ENCODE results near the gene ASTN1. TPM values are rescaled to one million over a fixed set of nuclear protein-coding genes. Genes with fewer than 3 reads are reported as not detected.
A peak's percentile ranks its signal among the peaks of the same experiment; 100 is the strongest.

The ASTN1 gene
- 1 to 10 TPM; 1.6 to 2.0 (median 1.8) TPM for polyA plus RNA-seq (ENCODE audit: insufficient read length in 3 of 3)

GRCh38 chr1:177164380-177165068 is at the start of gene ASTN1:
ASTN1 (minus strand) TSS chr1:177164712; CDS start chr1:177164676, 36 bp downstream.
- DNase-seq (ENCODE audit: low read depth in 3 of 3, low spot score in 2 of 3): no peak

DNA sequence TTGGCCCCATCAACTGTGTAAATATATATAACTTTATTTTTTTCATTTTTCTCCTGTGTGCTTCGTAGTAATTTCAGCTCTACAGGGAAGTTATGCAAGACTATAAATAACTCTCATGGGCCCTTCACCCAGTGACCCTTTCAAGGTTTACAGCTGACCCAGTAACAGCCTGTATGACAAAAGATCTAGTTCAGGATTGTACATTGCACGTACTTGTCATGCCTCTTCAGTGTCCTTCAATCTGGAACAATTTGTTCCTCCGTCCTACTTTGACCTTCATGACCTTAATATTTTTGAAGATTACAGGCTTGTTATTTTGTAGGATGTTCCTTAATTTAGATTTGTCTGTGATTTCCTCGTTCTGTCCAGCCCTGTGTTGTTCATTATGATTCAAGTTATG is 46.7 kb upstream of the ASTN1 start:
- no peak for DNase-seq (ENCODE audit: low read depth in 3 of 3, low spot score in 2 of 3)

DNA sequence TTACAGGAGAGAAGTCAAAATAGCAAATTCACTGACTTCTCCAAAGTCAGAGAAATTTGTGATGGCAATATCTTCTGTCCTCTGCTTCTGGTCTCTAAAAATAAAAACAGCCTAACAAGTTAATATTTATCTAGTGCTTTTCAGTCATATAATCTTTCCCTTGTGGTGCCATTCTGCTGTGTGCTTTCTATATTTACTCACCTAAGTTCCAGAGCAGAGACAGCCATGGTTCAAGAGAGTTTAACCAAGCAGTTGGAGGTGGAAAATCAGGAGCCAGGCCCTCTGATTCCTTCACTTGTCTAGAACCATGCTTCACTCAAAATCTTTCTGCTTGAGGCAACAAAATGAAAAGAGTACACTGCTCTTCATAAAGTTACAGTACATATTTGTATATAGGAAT is 45.6 kb upstream of the ASTN1 start:
- DNase-seq (ENCODE audit: low read depth in 3 of 3, low spot score in 2 of 3): no peak

DNA sequence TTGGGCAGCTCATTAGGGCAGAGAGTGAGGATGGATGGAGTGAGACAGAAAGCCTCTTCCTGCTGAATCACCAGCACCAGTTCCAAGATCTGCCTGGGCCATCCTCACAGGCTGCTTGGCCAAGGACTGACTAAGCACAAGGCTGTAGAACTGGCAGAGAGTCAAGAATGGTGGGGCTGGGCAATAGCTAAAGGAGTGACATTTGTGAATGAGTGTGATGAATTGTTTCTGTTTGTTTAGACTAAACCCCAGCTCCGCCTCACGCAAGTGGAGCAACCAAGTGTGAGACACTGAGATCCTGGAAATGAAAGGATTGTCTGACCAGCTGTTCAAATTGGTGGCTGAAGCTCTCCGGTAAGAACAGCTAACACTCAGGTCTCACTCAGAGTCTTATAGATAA is 44.8 kb upstream of the ASTN1 start:
- no peak for DNase-seq (ENCODE audit: low read depth in 3 of 3, low spot score in 2 of 3)

- no peak for DNase-seq (ENCODE audit: low read depth in 3 of 3, low spot score in 2 of 3)
Observed at GRCh38 chr1:177208920-177209319, 44.4 kb upstream of the ASTN1 start.

DNA sequence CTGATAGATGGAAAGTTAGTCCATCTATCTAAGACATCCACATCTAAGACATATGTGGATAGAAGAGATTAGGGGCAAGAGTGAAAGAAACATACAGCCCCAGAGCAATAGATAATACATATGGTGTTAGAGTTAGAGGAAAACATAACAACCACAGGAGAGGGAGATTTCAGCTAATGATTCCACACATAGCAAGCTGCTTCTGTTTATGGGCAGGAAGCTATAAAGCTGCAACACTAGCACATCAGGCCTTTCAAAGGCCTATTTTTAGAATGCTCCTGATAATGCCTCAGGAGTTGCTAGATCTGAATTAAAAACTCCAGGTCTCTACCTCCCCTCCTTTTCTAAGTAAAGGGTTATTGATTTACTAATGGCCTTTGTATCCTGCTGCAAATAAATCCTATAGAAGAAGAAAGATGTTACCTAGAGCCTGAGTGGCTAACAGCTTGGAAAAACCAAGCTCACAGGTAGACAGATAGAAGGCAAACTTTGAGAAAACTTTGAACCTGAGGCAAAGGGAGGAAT is 42.4 kb upstream of the ASTN1 start:
- no peak for DNase-seq (ENCODE audit: low read depth in 3 of 3, low spot score in 2 of 3)

- no peak for DNase-seq (ENCODE audit: low read depth in 3 of 3, low spot score in 2 of 3)
Observed at GRCh38 chr1:177200290-177200689, 35.8 kb upstream of the ASTN1 start.

DNA sequence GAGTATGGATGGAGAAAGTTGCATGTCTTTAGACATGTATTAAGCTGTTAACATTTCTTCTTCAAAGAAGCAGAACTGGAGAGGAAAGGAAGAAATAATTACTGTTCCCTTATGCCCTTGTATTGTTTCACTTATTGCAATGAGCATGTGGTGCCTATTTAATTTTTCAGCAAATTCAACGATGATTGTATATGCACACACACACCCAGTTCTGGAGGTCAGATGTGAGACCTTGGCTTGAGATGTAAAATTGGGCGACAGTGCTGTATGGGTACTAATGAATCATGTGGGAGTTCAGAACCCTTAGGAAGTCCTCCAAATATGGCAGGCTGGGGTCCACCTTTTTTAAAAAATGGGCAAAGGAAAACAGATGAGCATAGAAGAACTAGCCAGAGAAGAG is 33.7 kb upstream of the ASTN1 start:
- DNase-seq (ENCODE audit: low read depth in 3 of 3, low spot score in 2 of 3): no peak

GRCh38 chr1:177190308-177190970 is 25.9 kb upstream of the ASTN1 start:
- no peak for DNase-seq (ENCODE audit: low read depth in 3 of 3, low spot score in 2 of 3)

DNA sequence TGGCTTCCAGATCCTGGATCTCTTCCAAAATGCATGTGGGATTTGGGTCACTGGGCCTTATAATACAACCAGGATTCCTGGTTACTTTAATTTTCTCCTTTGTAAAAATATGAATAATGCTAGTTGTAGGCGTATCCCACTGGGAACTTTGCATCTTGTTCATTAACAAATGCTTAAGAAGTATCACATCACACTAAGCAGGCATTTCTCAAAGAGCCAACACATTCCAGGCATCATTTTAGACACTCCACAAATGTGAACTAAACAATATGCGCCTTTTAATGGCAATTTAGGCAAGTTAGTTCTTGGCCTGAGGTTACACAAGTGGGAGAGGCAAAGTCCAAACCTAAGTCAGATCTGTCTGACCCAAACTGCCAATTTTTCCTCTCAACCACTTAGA is 22.1 kb upstream of the ASTN1 start:
- no peak for DNase-seq (ENCODE audit: low read depth in 3 of 3, low spot score in 2 of 3)

GRCh38 chr1:177185209-177185608 is 20.7 kb upstream of the ASTN1 start:
- no peak for DNase-seq (ENCODE audit: low read depth in 3 of 3, low spot score in 2 of 3)

GRCh38 chr1:177183836-177184235 is 19.3 kb upstream of the ASTN1 start:
- no peak for DNase-seq (ENCODE audit: low read depth in 3 of 3, low spot score in 2 of 3)

DNA sequence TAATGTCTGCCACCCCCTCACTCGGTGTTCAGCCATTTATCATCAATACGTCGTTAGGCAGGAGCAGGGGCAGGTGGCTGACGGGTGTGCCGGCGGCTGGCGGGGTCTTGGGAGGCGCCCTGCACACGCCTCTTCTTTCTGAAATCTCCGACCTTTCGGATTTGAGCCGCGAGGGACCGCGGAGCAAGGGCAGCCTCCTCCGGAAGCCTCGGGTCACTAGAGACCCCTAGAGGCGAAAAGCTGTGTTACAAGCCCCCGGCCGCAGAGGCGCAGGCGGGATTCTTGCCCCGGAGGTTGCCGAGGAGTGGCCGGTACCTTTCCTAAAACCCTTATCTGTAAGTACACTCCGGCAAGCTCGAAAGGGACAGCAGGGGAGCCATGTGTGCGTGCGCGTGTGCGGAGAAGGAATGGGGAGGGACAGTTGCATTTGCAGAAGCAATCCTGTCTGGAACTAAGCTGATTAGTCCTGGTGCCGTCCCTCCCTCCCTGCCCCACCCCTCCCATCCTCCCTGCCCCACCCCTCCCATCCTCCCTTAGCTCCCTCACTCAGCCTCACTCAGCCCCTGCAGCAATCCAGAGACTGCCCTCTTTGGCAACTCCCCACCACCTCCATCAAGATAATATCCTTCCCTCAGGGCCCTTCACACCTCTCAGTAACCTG is 17.2 kb upstream of the ASTN1 start:
- DNase-seq (ENCODE audit: low read depth in 3 of 3, low spot score in 2 of 3): peak in 2 of 3 donors; percentile 25 to 45

GRCh38 chr1:177181280-177181630 is 16.7 kb upstream of the ASTN1 start:
- DNase-seq (ENCODE audit: low read depth in 3 of 3, low spot score in 2 of 3): no peak

- DNase-seq (ENCODE audit: low read depth in 3 of 3, low spot score in 2 of 3): no peak
Observed at GRCh38 chr1:177174921-177175634, 10.6 kb upstream of the ASTN1 start.

- DNase-seq (ENCODE audit: low read depth in 3 of 3, low spot score in 2 of 3): no peak
Observed at GRCh38 chr1:177173976-177174375, 9.5 kb upstream of the ASTN1 start.

DNA sequence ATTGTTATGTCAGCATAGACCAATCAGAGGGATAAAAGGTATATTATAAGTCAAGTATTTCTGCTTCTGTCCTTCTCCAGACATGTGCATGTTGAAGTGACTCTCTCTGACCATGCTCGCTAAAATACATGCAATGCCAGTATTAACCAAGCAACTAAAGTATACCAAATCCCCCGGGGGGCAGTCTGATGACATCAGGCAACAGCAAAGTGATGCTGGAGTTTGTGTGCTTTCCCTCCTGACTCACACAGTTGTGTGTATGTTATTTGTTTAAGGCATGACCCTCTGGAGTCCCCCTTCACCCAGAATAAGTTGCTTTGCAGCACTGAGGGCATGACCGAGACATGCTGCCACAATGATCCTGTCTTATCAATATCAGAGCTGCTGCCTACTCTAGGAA is 8.4 kb upstream of the ASTN1 start:
- DNase-seq (ENCODE audit: low read depth in 3 of 3, low spot score in 2 of 3): no peak

DNA sequence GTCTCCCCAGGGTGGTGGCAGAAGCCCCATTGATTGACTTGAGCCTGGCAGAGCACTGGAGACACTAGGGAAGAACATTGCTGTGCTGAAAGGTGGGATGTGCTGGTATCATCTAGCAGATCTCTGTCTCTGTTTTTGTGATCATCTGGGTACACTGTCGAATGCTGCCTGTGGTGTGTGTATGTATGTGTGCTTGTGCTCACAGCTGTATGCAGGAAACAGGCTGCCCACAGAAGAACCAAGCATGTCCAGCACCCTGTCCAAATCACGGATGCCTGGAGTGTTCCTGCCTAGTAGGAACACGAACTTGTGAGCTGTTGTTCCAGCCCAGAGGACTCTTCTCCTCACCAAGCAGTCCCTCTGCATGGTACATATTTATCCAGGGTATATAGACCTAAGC is 7.8 kb upstream of the ASTN1 start:
- DNase-seq (ENCODE audit: low read depth in 3 of 3, low spot score in 2 of 3): no peak

DNA sequence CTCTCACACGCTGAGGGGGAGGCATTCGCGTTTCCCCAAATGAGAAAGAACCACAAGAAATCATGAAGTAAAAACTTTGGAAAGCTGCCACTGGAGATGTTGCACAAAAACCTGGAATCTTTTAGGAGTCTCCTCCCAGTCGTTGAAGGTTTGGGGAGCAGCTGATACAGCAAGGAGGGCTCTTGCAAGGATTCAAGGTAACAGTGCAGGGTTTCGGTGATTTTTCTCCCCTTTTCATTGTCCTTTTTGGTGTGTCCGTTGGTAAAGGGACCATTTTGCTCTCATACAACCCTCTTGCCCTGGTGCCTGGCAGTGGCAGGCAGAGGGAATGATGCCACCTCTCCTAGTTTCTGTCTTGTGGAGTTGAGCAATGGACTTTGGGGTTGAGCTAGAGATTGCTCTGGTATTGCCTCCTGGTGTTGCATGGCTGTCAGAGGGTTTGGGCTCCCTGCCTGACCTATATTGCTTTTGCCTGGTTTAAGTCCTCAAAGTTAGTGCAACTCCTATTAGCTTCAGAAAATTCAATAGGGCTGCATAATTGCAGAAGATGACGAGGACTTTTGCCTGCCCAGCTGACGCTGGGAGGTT is 7.1 kb upstream of the ASTN1 start:
- no peak for DNase-seq (ENCODE audit: low read depth in 3 of 3, low spot score in 2 of 3)

DNA sequence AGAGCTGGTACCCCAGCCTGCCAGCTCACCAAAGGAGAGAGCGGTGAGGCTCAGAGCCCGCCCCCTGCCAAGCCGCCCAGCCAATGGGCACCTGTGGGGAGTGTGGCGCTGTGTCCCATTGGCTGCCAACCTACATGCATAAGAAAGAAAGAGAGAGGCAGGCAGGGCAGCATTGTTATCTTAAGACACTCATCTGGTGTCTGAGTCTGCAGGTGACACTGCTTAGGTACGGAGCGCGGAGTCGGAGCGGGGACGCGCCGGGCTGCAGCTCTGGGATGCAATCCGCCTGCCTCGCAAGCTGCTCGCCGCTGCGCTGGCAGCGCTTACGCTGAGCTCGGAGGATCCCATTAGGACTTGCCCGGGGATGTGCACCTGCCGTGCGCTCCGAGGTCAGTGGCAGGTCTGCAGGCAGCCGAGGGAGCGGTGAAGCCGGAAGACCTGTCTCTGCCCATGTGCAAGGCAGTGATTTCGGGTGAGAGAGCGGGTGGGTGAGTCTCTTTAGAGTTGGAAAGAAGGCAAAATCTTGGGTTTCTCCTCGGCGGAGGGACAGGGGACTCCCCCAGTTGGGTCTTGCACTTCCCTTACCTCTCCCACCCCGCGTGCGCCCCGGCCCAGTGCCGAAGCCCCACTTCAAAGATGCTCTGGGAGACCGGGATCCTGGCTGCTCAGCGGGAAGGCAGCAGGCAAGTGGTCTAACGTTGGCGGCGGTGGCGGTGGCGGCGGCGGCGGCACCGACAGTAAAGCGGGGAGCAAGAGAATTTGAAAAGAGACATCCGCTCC is 6.4 kb upstream of the ASTN1 start, which contains the start of gene BRINP2:
Gene BRINP2, plus strand, starts transcription at position 203 of the 780 bp plus-strand sequence. CDS start 58,919 bp downstream, outside the sequence.
- peak in 1 of 3 donors; percentile 38 for DNase-seq (ENCODE audit: low read depth in 3 of 3, low spot score in 2 of 3)
